Measurements from ENCODE around the gene CCDC14.

GRCh38 chr3:123935830-123936229 is 25.2 kb downstream of the CCDC14 start:
- TF ChIP-seq EZH2phosphoT487 (IDR thresholded peaks at IDR 0.05; ENCODE audit: borderline replicate concordance, low read length) (no peak), CTCF (IDR thresholded peaks at IDR 0.05; ENCODE audit: low read depth, low read length, poor library complexity, severe bottlenecking) (no peak)

Data from DOHH2 (cell line).